ENCODE data around the gene INPP5A.
"Not testable (repeated sequence)": the region's sequence is repeated elsewhere in the genome, so short reads cannot be mapped to it uniquely, and the experiment has no call there.

Gene INPP5A

DNA sequence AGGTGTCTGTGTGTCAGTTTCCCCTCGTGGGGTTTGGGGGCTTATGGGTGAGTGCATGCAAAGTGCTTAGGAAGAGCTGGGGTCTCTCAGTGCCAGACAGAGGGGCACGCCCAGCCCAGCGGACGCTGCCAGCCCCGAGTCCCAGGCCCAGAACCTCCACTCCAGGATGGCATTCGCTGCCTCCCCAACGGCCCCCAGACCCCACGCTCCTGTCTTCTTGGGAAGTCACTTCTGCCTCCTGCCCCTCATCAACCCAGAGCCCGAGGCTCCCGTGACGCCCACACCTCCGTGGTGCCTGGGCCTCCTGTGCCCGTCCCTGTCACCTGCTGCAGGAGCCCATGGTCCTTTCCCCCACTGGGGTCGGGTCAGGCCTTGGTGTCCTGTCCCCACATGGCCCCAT lies 213.3 kb downstream of the INPP5A start:
- no peak for DNase-seq

DNA sequence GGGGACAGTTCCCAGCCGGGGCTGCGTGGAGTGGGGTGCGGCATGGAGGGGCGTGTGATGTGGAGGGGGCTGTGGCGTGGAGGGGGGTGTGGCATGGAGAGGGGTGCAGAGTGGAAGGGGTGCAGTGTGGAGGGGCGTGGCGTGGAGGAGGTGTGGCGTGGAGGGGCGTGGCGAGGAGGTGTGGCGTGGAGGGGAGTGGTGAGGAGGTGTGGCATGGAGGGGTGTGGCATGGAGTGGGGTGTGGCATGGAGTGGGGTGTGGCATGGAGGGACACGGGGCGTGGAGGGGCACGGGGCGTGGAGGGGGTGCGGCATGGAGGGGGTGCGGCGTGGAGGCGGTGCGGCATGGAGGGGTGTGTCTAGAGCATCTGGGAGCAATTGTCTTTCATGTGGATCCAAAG lies 214.8 kb downstream of the INPP5A start:
- no peak for DNase-seq

DNA sequence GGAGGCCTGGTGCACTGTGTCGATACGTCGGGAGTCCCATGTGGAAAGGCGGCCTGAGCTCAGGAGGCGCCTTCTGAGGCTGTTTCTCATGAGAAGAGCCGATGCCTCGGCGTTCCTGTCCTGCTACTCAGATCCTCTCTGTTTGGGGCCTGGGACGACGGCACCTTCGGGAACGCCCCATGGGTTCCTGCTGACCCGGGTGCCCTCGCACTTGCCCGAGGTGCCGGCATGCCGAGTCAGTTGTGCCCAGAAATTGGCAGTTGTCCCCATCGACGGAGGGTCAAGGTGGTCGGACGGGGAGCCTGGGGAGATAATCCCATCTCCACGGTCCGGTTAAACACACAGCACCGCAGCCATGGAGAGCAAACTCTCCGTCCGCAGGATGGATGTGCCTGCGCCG lies 215.4 kb downstream of the INPP5A start:
- no peak for DNase-seq

DNA sequence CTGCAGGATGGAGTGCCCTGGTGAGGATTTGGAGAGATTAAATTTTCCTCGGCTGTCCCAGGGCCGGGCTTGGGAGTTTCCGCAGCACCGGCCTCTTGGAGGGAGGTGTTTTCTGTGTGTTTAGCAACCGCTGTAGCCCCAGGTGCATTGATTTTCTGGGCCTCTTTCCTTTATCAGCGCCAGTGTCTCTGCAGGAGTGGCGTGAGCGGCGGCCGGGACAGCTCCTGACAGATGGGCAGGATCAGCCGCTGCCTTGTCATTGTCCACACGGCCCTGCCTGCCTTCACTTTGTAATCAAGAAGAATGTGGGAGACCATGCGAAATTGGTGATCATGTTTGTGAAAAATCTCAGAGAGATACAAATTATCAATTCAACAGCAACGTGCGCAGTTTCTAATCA lies 216.0 kb downstream of the INPP5A start:
- DNase-seq, result no peak

- no peak for DNase-seq
These were observed 216.5 kb downstream of the INPP5A start for GRCh38 chr10:132754071-132754470.

- DNase-seq, result no peak
These were observed 217.7 kb downstream of the INPP5A start for GRCh38 chr10:132755166-132755711.

GRCh38 chr10:132756591-132756990 lies 219.0 kb downstream of the INPP5A start:
- no peak for DNase-seq

- no peak for DNase-seq
These were observed 219.6 kb downstream of the INPP5A start for GRCh38 chr10:132757171-132757570.

- DNase-seq, result no peak
These were observed 221.3 kb downstream of the INPP5A start for GRCh38 chr10:132758865-132759264.

- DNase-seq, result no peak
These were observed 223.9 kb downstream of the INPP5A start for GRCh38 chr10:132761395-132762060.

DNA sequence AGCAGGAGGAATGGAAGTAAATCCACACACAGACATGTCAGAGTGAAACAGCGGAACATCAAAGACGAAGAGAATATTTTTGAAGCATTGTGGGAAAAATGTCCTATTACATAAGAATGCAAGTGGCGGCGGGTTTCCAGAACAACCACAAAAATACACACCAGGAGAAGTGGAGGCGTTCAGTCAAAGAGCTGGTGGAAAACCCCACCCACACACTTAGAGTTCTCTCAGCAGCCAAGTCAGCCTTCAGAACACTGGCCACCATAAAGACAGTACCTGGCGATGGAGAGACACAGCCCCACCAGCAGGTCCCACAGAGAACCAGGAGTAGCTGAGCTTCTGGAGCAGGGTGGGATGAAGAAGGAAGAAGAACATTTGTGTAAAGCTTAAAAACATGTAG lies 224.7 kb downstream of the INPP5A start:
- no peak for DNase-seq

DNA sequence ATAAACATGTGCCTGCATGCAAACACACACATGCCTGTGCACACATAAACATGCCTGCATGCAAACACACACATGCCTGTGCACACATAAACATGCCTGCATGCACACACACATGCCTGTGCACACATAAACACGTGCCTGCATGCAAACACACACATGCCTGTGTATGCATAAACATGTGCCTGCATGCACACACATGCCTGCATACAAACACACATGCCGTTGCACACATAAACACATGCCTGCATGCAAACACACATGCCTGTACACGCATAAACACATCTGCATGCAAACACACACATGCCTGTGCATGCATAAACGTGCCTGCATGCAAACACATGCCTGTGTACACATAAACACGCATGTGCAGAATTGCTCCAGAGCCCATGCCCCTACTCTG lies 226.0 kb downstream of the INPP5A start:
- DNase-seq, result no peak

DNA sequence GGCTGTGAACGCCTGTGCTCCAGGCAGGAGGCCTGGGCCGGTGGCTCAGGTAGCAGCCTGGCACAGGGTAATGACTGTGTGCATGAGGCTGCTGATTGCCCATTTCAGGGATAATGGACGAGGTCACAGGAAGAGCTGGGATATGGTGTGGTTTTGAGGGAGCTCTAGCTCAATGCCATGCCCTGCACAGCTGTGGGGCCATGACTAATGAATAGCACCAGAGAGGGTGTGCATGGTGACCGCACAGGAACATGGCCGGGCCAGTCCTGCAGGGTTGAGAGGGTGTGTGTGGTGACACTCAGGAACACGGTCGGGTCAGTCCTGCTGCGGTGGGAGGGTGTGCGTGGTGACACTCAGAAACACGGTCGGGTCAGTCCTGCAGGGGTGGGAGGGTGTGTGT lies 226.5 kb downstream of the INPP5A start:
- no peak for DNase-seq

- DNase-seq, result no peak
These were observed 227.8 kb downstream of the INPP5A start for GRCh38 chr10:132765435-132765834.

DNA sequence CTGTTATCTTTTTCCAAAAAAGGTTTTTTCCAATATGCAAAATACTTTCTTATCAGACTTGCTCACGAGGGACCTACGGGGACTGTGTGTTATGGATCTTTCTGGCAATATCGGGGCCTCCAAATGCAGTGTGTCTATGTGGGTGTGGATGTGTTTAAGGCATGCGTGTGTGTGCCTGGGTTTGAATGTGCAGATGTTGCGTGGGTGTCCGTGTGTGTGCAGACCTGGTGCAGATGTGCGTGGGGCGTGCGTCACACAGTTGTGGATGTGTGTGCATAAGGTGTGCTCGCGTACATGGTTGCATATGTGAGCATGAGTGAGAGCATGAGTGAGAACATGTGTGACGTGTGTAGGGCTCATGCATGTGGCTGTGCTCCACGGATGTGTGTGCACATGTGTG lies 228.7 kb downstream of the INPP5A start:
- DNase-seq, result no peak

- no peak for DNase-seq
These were observed 231.0 kb downstream of the INPP5A start for GRCh38 chr10:132768346-132769248.

DNA sequence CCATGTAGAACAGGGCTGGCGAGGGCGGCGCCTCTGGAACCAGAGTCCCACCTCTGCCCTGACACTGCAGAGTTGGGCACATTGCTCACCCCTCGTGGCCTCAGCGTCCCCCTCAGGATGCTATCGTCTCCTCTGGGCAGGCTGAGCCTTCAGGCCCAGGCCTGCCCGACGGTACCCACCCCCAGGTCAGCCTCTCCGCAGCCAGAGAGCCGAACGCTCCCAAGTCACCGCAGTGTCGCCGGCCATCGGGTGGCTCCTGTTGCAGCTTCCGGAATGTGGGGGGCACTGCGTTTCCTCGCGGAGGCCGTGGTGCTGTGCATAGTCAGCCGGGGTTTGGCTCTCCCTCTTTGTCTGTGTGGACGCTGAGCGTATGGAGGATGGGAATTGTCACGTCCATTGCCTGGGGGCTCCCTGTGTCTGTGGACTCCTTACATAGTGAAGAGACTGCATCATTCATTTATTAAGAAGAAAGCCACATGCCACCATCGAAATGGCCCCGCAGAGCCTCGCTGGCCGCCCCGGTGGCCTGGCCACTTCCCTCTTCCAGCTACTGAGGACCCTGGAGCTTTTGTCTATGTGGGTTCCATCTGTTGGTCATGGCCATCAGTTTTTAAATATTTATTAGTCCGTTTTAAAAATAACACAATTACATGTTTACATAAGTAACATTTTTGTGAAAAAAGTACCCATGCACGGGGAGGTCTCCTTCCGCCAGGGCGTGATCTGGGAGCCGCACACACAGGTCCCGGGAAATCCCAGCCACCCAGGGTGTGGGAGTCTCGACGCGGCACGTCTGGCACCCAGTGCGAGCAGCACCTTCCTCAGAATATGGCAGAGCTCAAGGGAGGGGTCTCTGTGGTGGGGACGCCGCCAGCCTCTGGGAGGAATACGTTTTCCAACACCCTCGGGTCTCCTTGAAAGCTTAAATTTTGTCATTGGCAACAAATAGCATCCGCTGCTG lies 232.8 kb downstream of the INPP5A start:
- DNase-seq, result no peak

GRCh38 chr10:132772816-132773215 lies 235.2 kb downstream of the INPP5A start:
- DNase-seq, result not testable (repeated sequence)

DNA sequence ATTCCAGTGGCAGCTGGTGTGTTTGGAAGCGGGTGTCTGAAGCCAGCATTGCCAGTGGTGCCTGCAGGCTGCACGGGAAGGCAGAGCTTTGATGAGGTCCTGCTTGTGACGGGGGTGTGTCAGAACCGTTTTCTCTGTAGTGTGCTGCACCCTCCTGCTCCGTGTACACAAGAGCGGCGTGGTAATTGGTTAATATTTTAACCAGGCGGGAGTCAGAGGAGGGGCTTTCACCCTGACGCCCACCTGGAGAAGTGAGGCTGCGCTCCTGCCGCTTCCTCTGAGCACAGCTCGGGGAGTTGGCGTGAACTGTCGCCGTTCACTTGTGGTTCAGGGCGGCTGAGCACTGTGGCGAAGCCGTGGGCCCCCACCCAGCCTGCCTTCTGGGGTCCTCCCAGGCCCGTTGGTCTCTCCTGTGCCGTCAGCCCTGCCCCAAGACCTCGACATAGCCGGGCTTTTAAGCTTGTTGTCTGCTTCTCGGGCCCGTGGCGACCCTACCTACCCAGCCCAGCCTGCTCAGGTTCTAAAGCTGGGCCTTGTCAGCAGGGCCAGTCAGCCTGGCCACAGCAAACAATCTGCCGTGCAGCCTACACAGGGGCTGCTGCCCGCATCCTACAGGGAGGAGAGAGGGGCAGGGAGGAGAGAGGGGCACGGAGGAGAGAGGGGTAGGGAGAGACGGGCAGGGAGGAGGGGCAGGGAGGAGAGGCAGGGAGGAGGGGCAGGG lies 236.8 kb downstream of the INPP5A start:
- DNase-seq, result no peak

DNA sequence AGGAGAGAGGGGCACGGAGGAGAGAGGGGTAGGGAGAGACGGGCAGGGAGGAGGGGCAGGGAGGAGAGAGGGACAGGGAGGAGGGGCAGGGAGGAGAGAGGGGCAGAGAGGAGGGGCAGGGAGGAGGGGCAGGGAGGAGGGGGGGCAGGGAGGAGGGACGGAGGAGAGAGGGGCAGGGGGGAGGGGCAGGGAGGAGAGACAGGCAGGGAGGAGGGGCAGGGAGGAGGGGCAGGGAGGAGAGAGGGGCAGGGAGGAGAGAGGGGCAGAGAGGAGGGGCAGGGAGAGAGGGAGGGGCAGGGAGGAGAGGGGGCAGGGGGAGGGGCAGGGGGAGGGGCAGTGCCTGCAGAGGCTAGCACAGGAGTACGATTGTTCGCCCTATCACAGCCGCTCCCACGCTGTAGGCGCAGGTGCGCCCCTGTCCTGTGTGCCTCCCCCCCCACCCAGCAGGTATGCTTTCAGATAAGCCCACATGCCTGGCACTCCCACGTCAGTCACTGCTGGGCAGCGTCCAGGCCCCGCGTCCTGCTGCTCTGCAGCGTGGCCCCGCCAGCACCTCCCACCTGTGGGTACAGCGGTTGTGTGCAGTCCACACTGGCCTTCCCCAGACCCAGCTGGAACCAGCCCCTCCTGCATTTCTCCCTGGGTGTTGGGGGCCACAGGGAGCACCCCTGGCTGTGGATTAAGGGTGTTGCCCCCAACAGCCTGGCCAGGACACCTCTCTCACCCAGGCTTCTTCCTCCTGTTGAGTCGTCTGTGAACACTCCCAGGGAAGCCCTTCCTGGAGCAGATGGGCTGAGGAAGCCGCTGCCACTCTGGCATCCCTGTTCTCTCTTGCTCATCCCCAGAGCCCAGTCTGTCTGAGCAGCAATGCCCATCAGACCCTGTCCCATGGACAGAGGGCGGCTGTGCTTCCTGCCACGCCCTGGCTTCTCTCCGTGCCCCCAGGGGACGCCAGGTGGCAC lies 237.6 kb downstream of the INPP5A start:
- DNase-seq, result no peak

- no peak for DNase-seq
These were observed 238.6 kb downstream of the INPP5A start for GRCh38 chr10:132776186-132776585.

All from activated CD4-positive, CD25-positive, alpha-beta regulatory T cell (primary cell).